ENCODE measurements around the gene GPR137C.
"Not testable (repeated sequence)": the region's sequence is repeated elsewhere in the genome, so short reads cannot be mapped to it uniquely, and the experiment has no call there.

GPR137C gene

DNA sequence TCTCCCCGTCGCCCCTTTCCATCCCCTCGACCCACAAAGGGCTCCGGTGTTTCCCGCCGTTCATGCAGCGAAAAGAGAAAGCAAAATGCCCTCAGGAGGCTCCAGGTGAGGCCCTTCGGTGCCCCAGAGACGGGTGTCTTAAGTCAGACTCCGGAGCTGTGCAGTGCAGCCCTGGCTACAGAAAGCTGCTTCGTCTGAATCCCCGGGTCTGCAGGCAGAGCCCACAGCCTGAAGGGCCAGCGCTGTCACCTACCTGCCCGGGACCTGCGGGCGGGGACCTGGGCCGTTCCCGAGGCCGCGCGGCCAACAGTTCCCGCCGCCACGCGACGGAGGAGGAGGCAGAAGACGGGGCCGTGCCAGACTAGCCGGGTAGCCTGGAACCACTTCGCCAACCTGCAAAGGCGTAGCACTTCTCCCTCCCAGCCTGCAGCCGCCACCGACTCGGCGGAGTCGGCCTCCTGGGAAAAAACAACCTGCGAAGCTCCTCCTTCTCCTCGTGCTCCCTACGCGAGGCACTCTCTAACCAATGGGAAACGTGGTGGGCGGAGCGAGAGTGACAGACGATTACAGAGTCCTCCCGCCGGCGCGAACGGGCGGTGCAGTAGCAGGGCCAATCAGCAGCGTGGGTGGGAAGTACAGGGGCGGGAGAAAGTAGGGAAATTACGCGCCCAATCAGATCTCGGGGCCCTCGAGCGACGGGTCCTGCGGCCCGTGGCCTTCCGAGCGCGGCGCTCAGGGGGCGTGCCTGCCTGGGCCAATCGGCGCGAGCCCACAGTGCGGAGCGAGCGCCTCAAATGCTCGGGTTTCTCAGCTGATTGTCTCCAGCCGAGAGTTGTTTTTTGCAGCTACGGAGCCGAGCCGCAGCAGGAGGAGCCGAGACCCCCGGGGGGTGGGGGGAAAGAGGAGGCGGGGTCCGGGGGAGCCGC, at the start of gene GPR137C, which contains the start of gene TXNDC16:
TSS of gene GPR137C (plus strand) at position 774 of the 926 bp plus-strand sequence. CDS start 312 bp downstream, outside the sequence.
TSS of gene TXNDC16 (minus strand) at position 443 of the 926 bp plus-strand sequence. CDS start 8,948 bp downstream, outside the sequence.
- peak; percentile 99 for DNase-seq

DNA sequence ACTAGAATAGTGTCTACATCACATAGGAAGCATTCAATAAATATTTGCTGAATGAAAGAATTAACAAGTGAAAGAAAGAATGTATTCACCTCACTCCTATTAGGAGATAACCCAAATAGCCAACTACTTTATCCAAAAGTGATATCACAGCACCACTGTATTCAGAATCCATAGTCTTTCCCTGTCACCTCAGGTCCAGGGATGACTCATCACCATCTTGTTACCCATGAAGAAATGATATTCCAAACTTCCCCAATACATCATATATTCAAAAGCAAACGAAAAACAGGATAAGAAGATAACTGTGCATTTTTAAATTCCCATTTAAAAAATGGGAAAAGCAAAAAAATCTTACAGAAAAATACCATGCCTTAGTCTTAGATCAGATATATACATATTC, 39.4 kb upstream of the GPR137C start:
- no peak for DNase-seq

DNA sequence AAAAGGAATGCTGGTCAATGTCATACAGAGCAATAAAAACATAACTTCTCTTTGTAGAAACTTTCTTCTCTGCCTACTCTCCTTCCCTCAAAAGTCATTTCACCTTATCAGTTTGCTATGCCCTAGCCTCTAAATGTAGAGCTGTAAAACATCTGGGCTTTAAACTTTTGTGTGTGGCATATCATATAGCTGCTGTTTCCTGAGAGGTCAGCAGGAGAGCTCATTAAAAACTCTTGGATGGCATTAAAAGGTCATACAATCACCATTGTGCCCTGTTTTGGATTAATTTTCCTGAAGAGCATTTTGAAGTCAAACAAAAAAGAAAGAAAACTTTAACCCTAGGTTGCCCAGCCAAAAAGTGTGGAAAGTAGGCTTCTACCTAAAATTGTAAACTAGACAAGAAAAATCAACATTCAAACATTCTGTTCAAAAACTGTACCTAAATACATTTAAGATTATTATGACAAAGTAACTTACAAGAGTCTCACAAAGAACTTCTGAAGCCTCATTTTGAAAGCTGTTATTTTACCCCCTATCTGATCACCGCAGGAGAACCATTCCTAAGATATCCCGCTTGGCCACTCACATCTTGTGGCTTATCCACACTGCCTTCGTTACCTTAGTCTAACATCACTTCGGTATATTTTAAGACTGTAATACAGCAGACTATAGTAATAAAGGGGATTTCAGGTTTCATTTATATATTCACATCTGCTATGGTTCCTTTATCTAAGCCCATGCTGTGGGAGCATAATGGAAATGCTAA, 38.4 kb upstream of the GPR137C start:
- no peak for DNase-seq

- no peak for DNase-seq
Measured at GRCh38 chr14:52522033-52522432, 30.6 kb upstream of the GPR137C start.

GRCh38 chr14:52522581-52523345, 29.9 kb upstream of the GPR137C start:
- DNase-seq: no peak

- DNase-seq: no peak
Measured at GRCh38 chr14:52527052-52527451, 25.6 kb upstream of the GPR137C start.

DNA sequence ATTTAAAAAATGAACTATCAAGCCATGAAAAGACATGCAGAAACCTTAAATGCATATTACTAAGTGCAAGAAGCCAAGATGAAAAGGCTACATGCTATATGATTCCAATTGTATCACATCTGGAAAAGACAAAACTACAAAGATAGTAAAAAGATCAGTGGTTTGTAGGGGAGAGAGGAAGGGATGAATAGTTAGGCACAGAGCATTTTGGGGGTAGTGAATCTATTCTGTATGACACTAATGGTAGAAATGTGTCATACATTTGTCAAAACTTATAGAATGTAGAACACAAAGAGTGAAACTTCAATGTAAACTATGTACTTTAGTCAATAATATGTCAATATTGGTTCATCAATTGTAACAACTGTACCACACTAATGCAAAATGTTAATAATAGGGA, 21.2 kb upstream of the GPR137C start:
- DNase-seq: no peak

DNA sequence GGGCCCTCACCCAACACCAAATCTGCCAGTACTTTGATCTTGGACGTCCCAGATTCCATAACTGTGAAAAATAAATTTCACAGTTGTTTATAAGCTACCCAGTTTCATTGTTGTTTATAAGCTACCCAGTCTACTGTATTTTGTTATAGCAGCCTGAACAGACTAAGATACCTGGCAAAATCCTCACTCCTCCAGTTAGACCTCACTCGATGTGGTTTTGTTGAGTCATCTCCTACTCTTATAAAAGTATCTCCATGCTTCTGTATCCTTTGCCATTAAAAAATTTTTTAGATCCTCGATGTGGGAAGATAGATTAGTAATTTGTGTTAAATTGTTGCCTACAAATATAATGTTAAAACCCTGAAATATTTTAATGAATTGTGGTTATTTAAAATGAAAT, 16.4 kb upstream of the GPR137C start:
- DNase-seq: no peak

DNA sequence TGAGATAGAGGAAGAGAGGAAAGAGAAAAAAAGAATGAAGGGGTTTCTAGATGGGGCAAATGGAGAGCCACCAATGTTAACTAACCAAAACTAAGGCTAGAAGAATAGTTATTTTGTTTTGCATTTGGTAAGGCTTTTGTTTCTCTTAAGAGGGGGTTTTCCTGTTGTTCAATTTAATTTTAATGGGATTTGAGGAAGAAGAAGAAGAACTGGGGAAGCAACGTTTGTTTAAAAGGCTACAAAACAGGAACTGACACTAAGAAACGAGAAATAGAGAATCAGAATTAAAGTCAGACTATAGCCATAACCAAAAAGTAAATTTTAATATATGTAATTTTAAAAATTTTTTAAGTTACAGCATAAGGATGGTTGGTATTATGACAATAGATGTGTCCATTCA, 14.0 kb upstream of the GPR137C start:
- no peak for DNase-seq

DNA sequence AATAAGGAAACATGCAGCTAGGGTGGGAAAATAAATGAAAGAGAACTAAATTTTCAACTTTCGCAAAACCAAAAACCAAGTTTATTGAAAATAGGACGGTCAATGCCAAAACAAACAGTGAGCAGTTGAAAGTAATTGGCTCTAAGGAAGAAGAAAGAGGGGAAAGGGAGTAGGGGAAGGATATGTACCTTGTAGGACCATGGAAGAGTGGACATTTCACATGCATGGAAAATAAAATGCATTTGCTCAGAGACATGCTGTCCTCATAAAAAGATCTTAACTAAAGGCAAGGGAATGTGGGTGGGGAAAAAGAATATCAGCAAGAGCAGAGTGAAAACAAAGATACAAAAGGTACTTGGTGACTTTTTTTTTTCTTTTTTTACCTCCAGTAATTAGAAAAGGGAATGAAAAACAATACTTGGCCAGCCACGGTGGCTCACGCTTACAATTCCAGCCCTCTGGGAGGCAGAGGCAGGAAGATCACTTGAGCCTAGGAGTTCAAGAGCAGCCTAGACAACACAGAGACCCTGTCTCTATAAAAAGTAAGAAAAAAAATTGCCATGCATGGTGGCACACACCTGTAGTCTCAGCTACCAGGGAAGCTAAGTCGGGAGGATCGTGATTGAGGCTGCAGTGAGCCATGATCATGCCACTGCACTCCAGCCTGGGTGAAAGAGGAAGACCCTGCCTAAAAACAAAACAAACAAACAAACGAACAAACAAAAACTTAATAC, 6.9 kb upstream of the GPR137C start:
- DNase-seq: no peak

DNA sequence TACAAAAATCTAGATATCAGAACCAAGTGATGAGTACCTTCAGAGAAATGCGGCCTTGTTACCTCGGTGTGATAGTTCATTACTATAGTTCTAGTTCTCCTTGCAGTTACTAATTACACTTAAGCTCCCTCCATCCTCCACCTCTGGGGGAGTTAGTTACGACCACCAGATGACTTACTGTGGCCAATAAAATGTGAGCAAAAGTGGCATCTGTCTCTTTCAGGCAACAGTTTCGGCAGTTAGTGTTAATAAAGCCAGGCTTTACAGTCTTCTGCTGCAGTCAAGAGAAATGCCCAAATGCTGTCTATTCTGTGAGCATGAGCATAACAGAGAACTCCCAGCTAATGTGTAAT, 6.3 kb upstream of the GPR137C start:
- DNase-seq: no peak

DNA sequence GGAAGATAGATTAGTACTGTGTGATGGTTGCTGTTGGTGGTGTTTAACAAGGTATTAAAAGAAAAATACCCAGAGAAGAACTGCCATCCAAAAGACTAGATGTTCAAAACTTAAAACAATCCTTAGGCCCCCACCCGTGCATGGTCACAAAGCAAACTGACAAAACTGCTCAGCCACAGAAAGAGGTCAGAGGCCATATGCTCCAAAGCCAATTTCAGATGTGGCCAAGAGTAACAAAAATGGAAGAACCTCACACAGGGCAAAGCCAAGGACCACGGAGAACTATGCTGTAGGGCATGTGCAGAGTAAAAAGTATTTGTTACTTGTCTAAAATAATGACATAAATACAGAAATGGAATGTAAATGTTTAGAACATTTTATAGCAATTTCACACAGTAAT, 5.6 kb upstream of the GPR137C start:
- no peak for DNase-seq

DNA sequence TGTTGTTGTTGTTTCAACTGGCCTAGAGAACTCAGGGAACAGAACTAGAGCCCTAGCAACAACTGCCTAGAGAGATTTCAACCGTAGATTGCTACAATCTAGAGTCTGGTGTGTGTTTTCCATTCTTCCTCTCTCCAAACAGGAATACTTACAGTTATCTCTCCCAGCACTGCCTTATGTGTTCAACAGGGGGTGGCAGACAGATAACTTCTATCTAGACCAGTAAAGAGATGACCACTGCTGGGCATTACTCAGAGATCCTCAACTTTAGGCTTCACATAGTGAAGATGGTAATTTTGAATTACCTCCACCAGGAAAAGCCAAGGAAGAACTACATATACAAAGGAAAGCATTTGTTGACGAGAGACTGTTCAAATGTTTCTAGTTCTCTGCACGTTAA, 5.1 kb upstream of the GPR137C start:
- DNase-seq: no peak

GRCh38 chr14:52550661-52551060, 2.0 kb upstream of the GPR137C start:
- DNase-seq: no peak

DNA sequence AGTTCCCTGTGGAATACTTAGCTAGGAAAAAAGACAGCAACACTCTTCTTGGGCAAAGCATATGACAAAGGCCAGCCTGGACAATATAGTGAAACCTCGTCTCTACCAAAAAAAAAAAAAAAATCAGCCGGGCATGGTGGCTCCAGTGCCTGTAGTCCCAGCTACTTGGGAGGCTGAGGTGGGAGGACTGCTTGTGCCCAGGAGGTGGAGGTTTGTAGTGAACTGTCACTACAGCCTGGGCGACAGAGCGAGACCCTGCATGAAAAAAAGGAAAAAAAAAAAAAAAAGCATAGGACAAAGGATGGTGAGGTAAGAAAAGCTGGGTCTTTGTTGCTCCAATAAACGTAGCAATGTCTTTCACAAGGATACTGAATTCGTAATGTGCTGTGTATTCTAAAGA, 1.4 kb upstream of the GPR137C start:
- DNase-seq: no peak

DNA sequence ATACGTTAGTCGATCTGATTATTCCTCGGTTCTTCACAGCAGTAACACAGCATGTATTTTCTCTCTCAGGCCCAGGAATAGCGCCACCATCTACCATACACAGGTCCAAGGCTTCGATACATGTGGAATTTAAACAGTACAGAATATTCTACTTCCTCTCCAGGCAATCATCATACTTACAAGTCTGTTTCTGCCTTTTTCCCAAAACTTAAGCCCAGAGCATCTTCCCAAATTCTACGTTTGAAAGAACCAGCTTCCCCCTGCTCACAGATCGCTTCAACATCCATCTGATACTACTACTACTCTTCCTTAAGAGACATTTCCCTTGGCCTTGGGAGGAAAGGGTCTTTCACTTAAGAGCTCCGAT, 957 bp upstream of the GPR137C start:
- DNase-seq: peak; percentile 24

DNA sequence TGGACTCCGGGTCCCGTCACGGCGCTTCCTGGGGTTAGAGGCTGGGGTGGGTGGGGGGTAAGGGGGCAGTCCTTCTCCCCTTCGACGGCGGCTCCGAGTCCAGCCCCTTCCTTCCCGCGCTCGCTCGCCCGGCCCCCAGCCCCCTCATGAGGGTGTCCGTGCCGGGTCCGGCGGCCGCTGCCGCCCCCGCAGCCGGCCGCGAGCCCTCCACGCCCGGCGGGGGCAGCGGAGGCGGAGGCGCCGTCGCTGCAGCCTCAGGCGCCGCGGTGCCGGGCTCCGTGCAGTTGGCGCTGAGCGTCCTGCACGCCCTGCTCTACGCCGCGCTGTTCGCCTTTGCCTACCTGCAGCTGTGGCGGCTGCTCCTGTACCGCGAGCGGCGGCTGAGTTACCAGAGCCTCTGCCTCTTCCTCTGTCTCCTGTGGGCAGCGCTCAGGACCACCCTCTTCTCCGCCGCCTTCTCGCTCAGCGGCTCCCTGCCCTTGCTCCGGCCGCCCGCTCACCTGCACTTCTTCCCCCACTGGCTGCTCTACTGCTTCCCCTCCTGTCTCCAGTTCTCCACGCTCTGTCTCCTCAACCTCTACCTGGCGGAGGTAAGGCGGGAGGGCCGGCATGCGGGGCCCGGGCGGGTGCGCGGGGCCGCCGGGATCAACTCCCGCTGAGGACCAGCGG, 500 bp downstream of the GPR137C start:
- DNase-seq: peak; percentile 8

GRCh38 chr14:52553671-52554575, 1.3 kb downstream of the GPR137C start:
- DNase-seq: peak; percentile 85

- no peak for DNase-seq
Measured at GRCh38 chr14:52558688-52559087, 6.1 kb downstream of the GPR137C start.

- peak; percentile 64 for DNase-seq
Measured at GRCh38 chr14:52563120-52563519, 10.5 kb downstream of the GPR137C start.

DNA sequence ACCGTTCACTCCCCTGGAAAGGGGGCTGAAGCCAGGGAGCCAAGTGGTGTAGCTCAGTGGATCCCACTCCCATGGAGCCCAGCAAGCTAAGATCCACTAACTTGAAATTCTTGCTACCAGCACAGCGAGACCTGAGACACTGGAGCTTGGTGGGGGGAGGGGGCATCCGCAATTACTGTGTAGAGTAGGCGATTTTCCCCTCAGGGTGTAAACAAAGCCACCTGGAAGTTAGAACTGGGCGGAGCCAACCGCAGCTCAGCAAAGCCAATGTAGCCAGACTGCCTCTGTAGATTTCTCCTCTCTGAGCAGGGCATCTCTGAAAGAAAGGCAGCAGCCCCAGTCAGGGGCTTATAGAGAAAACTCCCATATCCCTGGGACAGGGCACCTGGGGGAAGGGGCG, 15.8 kb downstream of the GPR137C start:
- DNase-seq: not testable (repeated sequence)

Data from fibroblast of skin of right biceps (primary cell).